Calu3 (cell line): ENCODE measurements around the gene NF1. TPM values are rescaled to one million over a fixed set of nuclear protein-coding genes. Genes with fewer than 3 reads are reported as not detected.
A peak's percentile ranks its signal among the peaks of the same experiment; 100 is the strongest.

Source experiments
- BruUV-seq: library from RNA; stranded (reverse); fragments of 400-500 nt; replicated peaks from 2 replicates; lab custom pipeline; 2021; lab: Mats Ljungman, UMichigan
- CTCF ChIA-PET: fragments of 300-600 bp; sonication (Branson Sonifier 250); formaldehyde crosslinking; loops from one replicate; lab custom pipeline; 2022; ENCODE audit warnings: antibody characterized with exemption; lab: Charles Lee
- DNase-seq: peaks from one replicate; pipeline ENCODE4 v3.0.0; 2022
- H3K27ac Mint-ChIP-seq: one replicate; pipeline ENCODE4 v1.8.0; 2022; ENCODE audit warnings: mixed read lengths; ENCODE audit not compliant: unreplicated experiment
- H3K27me3 Mint-ChIP-seq: one replicate; pipeline ENCODE4 v1.8.0; 2022; ENCODE audit warnings: mixed read lengths; ENCODE audit not compliant: unreplicated experiment
- H3K36me3 Mint-ChIP-seq: one replicate; pipeline ENCODE4 v1.8.0; 2022; ENCODE audit warnings: mild to moderate bottlenecking, moderate library complexity, mixed read lengths; ENCODE audit not compliant: insufficient read depth, unreplicated experiment
- H3K4me1 Mint-ChIP-seq: one replicate; pipeline ENCODE4 v1.8.0; 2022; ENCODE audit warnings: mild to moderate bottlenecking, low read depth, mixed read lengths; ENCODE audit not compliant: unreplicated experiment
- H3K4me3 Mint-ChIP-seq: one replicate; pipeline ENCODE4 v1.8.0; 2022; ENCODE audit warnings: mild to moderate bottlenecking, low read depth, moderate library complexity, mixed read lengths; ENCODE audit not compliant: unreplicated experiment
- H3K9me3 Mint-ChIP-seq: one replicate; pipeline ENCODE4 v1.8.0; 2022; ENCODE audit warnings: low read depth, mixed read lengths; ENCODE audit not compliant: unreplicated experiment
- CTCF ChIP-seq: fragments of 200-600 bp; IDR thresholded peaks from one replicate; pipeline ENCODE4 v1.8.0; 2022; ENCODE audit warnings: antibody characterized with exemption; ENCODE audit not compliant: unreplicated experiment
- intact Hi-C: fragments of 100-400 bp; cut with micrococcal nuclease; formaldehyde crosslinking; loops from one replicate; pipeline ENCODE4 v1.10.0; 2022; ENCODE audit not compliant: unreplicated experiment
- total RNA-seq: library from RNA; stranded (reverse); gene quantifications from 2 replicates; pipeline ENCODE4 v1.2.3, GENCODE V29; 2022

Gene NF1
- total RNA-seq, 1 experiment from 2014 or later, result 64.7 TPM

DNA sequence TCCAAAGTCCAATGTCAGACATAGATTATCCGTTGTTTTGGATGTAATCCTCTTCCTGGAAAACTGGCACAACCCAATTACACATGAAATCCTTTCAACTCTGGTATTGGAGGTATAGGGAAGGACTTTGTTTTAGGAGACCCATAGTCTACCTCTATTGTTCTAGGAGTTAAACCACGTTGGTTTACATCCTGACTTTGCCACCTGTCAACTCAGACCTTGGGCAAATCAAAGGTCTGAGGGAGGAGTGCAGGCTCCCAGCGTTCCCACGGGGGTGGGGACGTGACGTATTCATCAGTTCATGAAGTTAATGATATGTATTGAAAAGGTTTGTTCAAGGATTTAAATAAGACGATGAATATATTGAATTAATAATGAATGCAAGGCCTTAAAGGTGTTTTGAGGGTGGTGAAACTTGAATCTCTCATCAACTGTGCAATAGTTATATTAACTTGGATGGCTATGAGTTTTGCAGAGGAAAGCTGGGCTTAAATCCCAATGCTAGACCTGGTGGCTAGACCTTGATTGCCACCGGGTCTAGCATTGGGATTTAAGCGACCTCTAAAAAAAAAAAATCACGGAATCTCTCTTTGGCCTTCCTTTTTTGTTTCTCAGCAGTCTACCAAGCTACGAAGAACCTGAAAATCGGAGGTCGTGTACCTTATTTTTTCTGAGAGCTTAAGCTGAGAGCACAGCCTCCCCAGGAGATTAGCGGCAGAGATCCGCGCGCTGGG is 744 bp upstream of the NF1 start:
- intact Hi-C loops, result no loop called here
- H3K9me3 Mint-ChIP-seq, result no peaks in the 10 kb centered on the region
- BruUV-seq, result TSS peak; percentile 58
- peak overlapping the region; percentile 81 for H3K4me3 Mint-ChIP-seq
- H3K36me3 Mint-ChIP-seq, result peaks cover 22% of the 10 kb centered on the region
- no peak for TF ChIP-seq CTCF
- peaks cover 21% of the 10 kb centered on the region for H3K4me1 Mint-ChIP-seq
- CTCF ChIA-PET, result interaction anchor here (0.5 to 0.8 kb wide), 2 partner anchors 21 to 33 kb away, joined by 3 to 4 read pairs; no protein-coding TSS in a partner anchor
- no peak for DNase-seq
- no peak overlapping the region for H3K27ac Mint-ChIP-seq
- no peaks in the 10 kb centered on the region for H3K27me3 Mint-ChIP-seq

DNA sequence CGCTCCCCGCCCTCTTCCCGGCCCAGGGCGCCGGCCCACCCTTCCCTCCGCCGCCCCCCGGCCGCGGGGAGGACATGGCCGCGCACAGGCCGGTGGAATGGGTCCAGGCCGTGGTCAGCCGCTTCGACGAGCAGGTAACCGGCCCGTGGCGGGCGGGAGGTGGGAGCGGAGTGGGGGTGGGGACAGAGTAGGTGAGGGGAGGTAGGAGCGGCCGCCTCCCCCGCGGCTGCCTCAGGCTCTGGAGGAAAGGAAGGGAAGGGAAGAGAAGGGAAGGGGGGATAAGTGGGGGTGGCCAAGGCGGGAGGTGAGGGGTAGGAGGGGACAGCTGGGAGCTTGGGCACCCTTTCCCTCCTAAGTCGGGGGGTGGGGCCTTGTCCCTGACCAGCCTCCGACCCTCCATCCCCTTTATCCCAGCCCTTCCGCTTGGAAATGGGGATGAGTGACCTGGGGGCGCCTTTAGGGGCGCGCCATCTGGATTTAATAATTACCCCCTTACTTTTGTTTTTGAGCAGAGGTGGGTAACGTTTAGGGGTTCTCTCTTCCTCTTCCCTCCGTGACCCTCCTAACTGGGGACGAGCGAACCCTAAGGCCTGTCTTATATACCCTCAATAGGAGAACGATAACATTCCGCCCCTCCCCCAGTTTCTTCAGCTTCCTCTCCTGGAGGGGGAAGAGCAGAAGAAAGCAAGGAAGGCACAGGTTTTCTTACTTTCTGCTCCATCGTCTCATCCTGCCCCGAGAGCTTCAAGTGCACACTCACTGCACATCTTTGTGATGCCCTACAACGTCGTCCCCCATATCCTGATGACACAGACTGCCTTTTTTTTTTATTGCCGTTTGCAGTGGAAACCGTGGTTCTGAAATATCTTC is 694 bp downstream of the NF1 start:
- Mint-ChIP-seq H3K4me3 (peak overlapping the region; percentile 81), H3K27ac (peak overlapping the region; percentile 86), H3K36me3 (peaks cover 22% of the 10 kb centered on the region), H3K4me1 (peaks cover 21% of the 10 kb centered on the region), H3K27me3 (no peaks in the 10 kb centered on the region), H3K9me3 (no peaks in the 10 kb centered on the region)
- intact Hi-C loops, result no loop called here
- no TSS peak for BruUV-seq
- no peak for TF ChIP-seq CTCF
- peak; percentile 55 for DNase-seq
- CTCF ChIA-PET, result interaction anchor here (0.5 kb wide), 1 partner anchor 379 kb away, joined by 3 read pairs; no protein-coding TSS in a partner anchor

GRCh38 chr17:31096106-31096436 is 1.3 kb downstream of the NF1 start:
- Mint-ChIP-seq H3K4me3 (peak overlapping the region; percentile 81), H3K27ac (peak overlapping the region; percentile 86), H3K4me1 (peaks cover 22% of the 10 kb centered on the region), H3K27me3 (no peaks in the 10 kb centered on the region), H3K36me3 (peaks cover 22% of the 10 kb centered on the region), H3K9me3 (no peaks in the 10 kb centered on the region)
- CTCF ChIA-PET, result no interaction called here
- DNase-seq, result no peak
- no TSS peak for BruUV-seq
- TF ChIP-seq CTCF, result no peak
- intact Hi-C loops, result no loop called here

GRCh38 chr17:31099016-31099415 is 4.2 kb downstream of the NF1 start:
- Mint-ChIP-seq H3K27me3 (no peaks in the 10 kb centered on the region), H3K4me1 (peaks cover 22% of the 10 kb centered on the region), H3K4me3 (no peak overlapping the region), H3K27ac (no peak overlapping the region), H3K36me3 (peaks cover 21% of the 10 kb centered on the region), H3K9me3 (no peaks in the 10 kb centered on the region)
- no peak for DNase-seq
- no peak for TF ChIP-seq CTCF
- CTCF ChIA-PET, result interaction anchor here (0.6 kb wide), 1 partner anchor 95 kb away, joined by 3 read pairs; no protein-coding TSS in a partner anchor
- no TSS peak for BruUV-seq
- intact Hi-C loops, result no loop called here
